ENCODE data around the gene FAM50A. TPM values are rescaled to one million over a fixed set of nuclear protein-coding genes. Genes with fewer than 3 reads are reported as not detected.
A peak's percentile ranks its signal among the peaks of the same experiment; 100 is the strongest.

Gene FAM50A
- total and polyA plus RNA-seq, 3 experiments from 2014 or later: 59.6 to 81.3 (median 79.5) TPM

DNA sequence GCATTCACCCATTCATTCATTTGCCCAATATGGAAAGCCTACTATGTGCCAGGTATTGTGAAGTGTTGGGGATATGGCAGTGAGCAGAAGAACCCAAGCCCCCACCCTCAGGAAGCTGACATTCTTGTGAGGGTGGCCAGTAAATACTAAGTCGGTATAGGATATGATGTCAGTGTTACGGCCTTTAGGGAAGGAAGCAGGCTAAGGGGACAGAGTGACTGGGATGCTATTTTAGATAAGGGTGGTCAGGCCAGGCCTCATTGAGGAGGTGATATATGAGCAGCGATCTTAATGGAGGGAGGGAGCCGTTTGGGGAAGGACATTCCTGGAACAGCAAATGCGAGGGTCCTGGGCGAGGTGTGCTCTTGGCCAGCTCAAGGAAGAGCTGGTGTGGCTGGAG lies 13.5 kb upstream of the FAM50A start:
- H3K9me3 Mint-ChIP-seq: no peaks in the 10 kb centered on the region
- CTCF ChIA-PET: no interaction called here
- H3K4me3 Mint-ChIP-seq: peak overlapping the region in 2 of 7 donors; percentile 29 to 92

DNA sequence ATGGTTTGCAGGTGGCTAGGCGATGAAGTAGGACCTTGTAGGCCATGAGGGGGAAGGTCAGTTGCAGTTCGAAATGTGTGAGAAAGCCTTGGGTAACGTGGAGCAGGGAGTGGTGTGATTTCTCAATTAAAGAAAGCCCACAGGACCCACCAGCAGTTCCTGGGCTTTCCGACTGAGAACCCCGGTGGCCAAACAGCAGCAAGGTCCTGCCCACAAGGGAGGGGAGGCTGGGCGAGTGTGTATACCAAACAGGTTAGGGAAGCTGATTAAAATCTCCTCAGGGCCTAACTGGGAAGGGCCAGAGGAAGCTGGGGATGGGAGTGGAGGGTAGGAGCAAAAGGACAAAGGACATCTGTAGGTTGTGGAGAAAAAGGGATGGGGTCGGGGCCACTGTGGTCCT lies 13.0 kb upstream of the FAM50A start:
- Histone ChIP-seq H3K27ac (ENCODE audit: low read depth, low read length) (no peak overlapping the region), H3K4me3 (ENCODE audit: low read length) (no peak overlapping the region), H3K4me1 (ENCODE audit: insufficient read depth, low read length) (peaks cover 15% of the 10 kb centered on the region), H3K9me3 (ENCODE audit: low read length) (no peaks in the 10 kb centered on the region), H3K27me3 (ENCODE audit: insufficient read depth, low read length, poor library complexity, severe bottlenecking) (no peaks in the 10 kb centered on the region), H3K36me3 (ENCODE audit: insufficient read depth, low read length) (no peaks in the 10 kb centered on the region)
- peaks cover 0 to 7% of the 10 kb centered on the region in 2 donors for H3K27me3 Mint-ChIP-seq
- H3K27ac Mint-ChIP-seq: peak overlapping the region in 6 of 8 donors; percentile 6 to 86 (median 58)
- H3K4me1 Mint-ChIP-seq: peaks cover 22 to 27% (median 22%) of the 10 kb centered on the region in 3 donors
- ChIA-PET POLR2A (no interaction called here), CTCF (no interaction called here)
- H3K4me3 Mint-ChIP-seq: peak overlapping the region in 1 of 7 donors; percentile 92
- H3K36me3 Mint-ChIP-seq: peaks cover 0 to 44% (median 0%) of the 10 kb centered on the region in 3 donors
- no peaks in the 10 kb centered on the region for H3K9me3 Mint-ChIP-seq
- no peak for DNase-seq

More for the DNA sequence above, 13.5 kb upstream of the FAM50A start:
- Mint-ChIP-seq H3K27me3 (peaks cover 0 to 6% of the 10 kb centered on the region in 2 donors), H3K36me3 (peaks cover 0 to 40% (median 0%) of the 10 kb centered on the region in 3 donors), H3K4me1 (peaks cover 21 to 26% (median 21%) of the 10 kb centered on the region in 3 donors), H3K27ac (peak overlapping the region in 7 of 8 donors; percentile 6 to 86 (median 39))
- H3K4me1 ChIP-seq (ENCODE audit: insufficient read depth, low read length): peaks cover 14% of the 10 kb centered on the region
- POLR2A ChIA-PET: interaction anchor here (0.6 kb wide), 2 partner anchors 27 to 33 kb away, joined by 4 to 9 read pairs; no protein-coding TSS in a partner anchor
- no peak for DNase-seq
- no peaks in the 10 kb centered on the region for H3K9me3 ChIP-seq (ENCODE audit: low read length)
- H3K4me3 ChIP-seq (ENCODE audit: low read length): no peak overlapping the region
- no peaks in the 10 kb centered on the region for H3K27me3 ChIP-seq (ENCODE audit: insufficient read depth, low read length, poor library complexity, severe bottlenecking)
- H3K36me3 ChIP-seq (ENCODE audit: insufficient read depth, low read length): no peaks in the 10 kb centered on the region
- no peak overlapping the region for H3K27ac ChIP-seq (ENCODE audit: low read depth, low read length)

DNA sequence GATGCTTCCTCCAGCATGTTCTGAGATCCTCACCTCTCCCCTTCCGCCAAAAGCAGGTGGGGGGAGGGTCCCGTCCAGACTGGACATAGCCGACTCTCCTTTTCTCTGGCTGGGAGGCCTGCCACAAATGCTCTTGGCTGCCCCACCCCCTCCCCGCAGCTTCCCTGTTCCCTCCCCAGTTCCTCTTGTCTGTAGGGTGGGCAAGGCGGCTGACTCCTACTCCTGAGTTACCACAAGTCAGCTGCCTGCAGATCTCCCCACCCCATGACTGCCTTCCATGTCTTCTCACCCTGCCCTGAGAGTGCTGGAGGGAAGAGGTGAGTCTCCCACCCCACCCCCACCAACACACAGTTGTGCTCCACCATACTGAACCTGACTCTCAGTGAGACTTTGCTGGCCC lies 12.6 kb upstream of the FAM50A start:
- no peak overlapping the region for H3K27ac ChIP-seq (ENCODE audit: low read depth, low read length)
- H3K4me1 ChIP-seq (ENCODE audit: insufficient read depth, low read length): peaks cover 20% of the 10 kb centered on the region
- H3K4me1 Mint-ChIP-seq: peaks cover 26 to 32% (median 26%) of the 10 kb centered on the region in 3 donors
- peak overlapping the region in 2 of 8 donors; percentile 23 to 29 for H3K27ac Mint-ChIP-seq
- ChIA-PET CTCF (no interaction called here), POLR2A (no interaction called here)
- H3K27me3 ChIP-seq (ENCODE audit: insufficient read depth, low read length, poor library complexity, severe bottlenecking): no peaks in the 10 kb centered on the region
- peaks cover 0 to 48% (median 0%) of the 10 kb centered on the region in 3 donors for H3K36me3 Mint-ChIP-seq
- no peak overlapping the region for H3K4me3 ChIP-seq (ENCODE audit: low read length)
- H3K27me3 Mint-ChIP-seq: peaks cover 0 to 9% of the 10 kb centered on the region in 2 donors
- no peaks in the 10 kb centered on the region for H3K9me3 Mint-ChIP-seq
- DNase-seq: no peak
- no peak overlapping the region for H3K4me3 Mint-ChIP-seq
- no peaks in the 10 kb centered on the region for H3K36me3 ChIP-seq (ENCODE audit: insufficient read depth, low read length)
- H3K9me3 ChIP-seq (ENCODE audit: low read length): no peaks in the 10 kb centered on the region

DNA sequence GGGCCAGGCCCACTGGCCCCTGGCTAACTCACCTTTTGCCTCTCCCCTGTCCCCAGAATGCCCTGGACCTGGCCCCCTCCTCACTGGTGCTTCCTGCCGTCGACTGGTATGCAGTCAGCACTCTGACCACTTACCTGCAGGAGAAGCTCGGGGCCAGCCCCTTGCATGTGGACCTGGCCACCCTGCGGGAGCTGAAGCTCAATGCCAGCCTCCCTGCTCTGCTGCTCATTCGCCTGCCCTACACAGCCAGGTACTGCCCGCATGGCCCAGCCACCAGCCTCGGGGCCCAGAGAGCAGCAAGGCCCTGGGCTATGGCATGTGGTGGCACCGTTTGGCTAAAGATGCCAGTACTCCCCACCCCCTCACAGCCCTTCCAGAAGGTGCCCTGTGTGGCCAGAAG lies 11.7 kb upstream of the FAM50A start:
- peaks cover 27 to 32% (median 27%) of the 10 kb centered on the region in 3 donors for H3K4me1 Mint-ChIP-seq
- H3K9me3 Mint-ChIP-seq: no peaks in the 10 kb centered on the region
- Histone ChIP-seq H3K36me3 (ENCODE audit: insufficient read depth, low read length) (no peaks in the 10 kb centered on the region), H3K4me3 (ENCODE audit: low read length) (no peak overlapping the region), H3K27me3 (ENCODE audit: insufficient read depth, low read length, poor library complexity, severe bottlenecking) (no peaks in the 10 kb centered on the region), H3K4me1 (ENCODE audit: insufficient read depth, low read length) (peaks cover 21% of the 10 kb centered on the region), H3K9me3 (ENCODE audit: low read length) (no peaks in the 10 kb centered on the region), H3K27ac (ENCODE audit: low read depth, low read length) (no peak overlapping the region)
- ChIA-PET CTCF (no interaction called here), POLR2A (interaction anchor here (0.5 kb wide), 1 partner anchor 339 kb away, joined by 5 read pairs; no protein-coding TSS in a partner anchor)
- no peak overlapping the region for H3K27ac Mint-ChIP-seq
- peaks cover 0 to 49% (median 0%) of the 10 kb centered on the region in 3 donors for H3K36me3 Mint-ChIP-seq
- no peak overlapping the region for H3K4me3 Mint-ChIP-seq
- H3K27me3 Mint-ChIP-seq: peaks cover 0 to 9% of the 10 kb centered on the region in 2 donors
- no peak for DNase-seq

DNA sequence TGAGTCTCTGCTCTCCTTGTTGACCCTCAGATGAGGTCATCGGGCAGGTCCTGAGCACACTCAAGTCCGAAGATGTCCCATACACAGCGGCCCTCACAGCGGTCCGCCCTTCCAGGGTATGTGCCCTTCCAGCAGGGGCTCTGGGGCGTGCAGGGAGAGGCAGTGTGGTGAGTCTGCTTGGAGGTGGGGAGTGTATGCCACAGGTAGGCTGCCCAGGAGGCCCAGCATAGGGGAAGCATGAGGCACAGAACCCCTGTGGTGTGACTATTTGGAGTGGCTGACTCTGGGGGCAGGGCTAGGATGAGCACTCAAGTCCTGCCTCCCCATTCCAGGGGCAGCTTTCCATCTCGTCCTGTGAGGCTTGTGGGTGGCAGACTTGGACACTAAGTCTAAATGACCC lies 10.3 kb upstream of the FAM50A start:
- Mint-ChIP-seq H3K27ac (peak overlapping the region in 2 of 8 donors; percentile 23 to 29), H3K27me3 (peaks cover 0 to 16% of the 10 kb centered on the region in 2 donors), H3K4me1 (peaks cover 26 to 34% (median 27%) of the 10 kb centered on the region in 3 donors), H3K36me3 (peaks cover 0 to 54% (median 0%) of the 10 kb centered on the region in 3 donors), H3K9me3 (no peaks in the 10 kb centered on the region), H3K4me3 (no peak overlapping the region)
- Histone ChIP-seq H3K27ac (ENCODE audit: low read depth, low read length) (no peak overlapping the region), H3K4me1 (ENCODE audit: insufficient read depth, low read length) (peaks cover 22% of the 10 kb centered on the region), H3K9me3 (ENCODE audit: low read length) (no peaks in the 10 kb centered on the region), H3K4me3 (ENCODE audit: low read length) (no peak overlapping the region), H3K27me3 (ENCODE audit: insufficient read depth, low read length, poor library complexity, severe bottlenecking) (no peaks in the 10 kb centered on the region), H3K36me3 (ENCODE audit: insufficient read depth, low read length) (no peaks in the 10 kb centered on the region)
- CTCF ChIA-PET: no interaction called here
- no peak for DNase-seq
- POLR2A ChIA-PET: no interaction called here

DNA sequence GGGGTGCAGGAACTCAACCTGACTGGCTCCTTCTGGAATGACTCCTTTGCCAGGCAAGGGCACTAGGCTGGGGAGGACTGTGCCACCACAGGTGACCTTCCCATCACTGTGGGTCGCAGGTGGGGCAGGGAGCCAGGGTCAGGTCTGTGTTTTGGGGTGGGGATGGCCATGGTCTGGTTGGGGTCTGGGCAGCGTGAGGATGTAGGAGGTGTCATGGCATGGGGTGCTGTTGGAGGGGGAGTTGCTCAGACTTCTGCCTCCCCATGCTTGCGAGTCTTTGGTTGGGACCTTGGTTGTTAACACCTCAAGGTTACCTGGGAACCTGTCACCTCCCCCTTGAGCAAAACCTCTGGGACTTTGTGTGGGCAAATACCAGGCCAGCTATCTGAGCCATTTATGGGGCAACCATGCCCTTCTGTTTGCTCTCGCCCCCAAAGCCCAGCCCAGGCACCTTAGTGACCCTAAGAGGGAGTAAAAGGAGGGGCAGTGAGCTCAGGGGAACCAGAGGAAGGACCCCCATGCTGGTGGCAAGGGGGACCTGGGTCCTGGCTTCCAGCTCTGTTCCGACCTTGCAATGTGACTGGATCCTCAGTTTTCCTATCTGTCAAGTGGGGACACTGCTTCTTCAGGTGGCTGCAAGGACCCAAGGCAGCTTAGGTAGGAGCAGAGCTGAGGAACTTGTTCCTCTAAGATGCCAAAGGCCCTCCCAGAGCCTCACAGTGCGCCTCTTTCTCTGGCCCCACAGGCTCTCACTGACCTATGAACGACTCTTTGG lies 9.4 kb upstream of the FAM50A start:
- H3K27me3 ChIP-seq (ENCODE audit: insufficient read depth, low read length, poor library complexity, severe bottlenecking): no peaks in the 10 kb centered on the region
- H3K4me1 Mint-ChIP-seq: peaks cover 20 to 32% (median 24%) of the 10 kb centered on the region in 3 donors
- peak overlapping the region in 2 of 8 donors; percentile 33 to 64 for H3K27ac Mint-ChIP-seq
- H3K9me3 ChIP-seq (ENCODE audit: low read length): no peaks in the 10 kb centered on the region
- H3K4me1 ChIP-seq (ENCODE audit: insufficient read depth, low read length): peaks cover 19% of the 10 kb centered on the region
- POLR2A ChIA-PET: interaction anchor here (1.2 kb wide), 1 partner anchor 22 kb away, joined by 3 read pairs; no protein-coding TSS in a partner anchor
- peak overlapping the region in 1 of 7 donors; percentile 61 for H3K4me3 Mint-ChIP-seq
- CTCF ChIA-PET: no interaction called here
- H3K9me3 Mint-ChIP-seq: no peaks in the 10 kb centered on the region
- H3K4me3 ChIP-seq (ENCODE audit: low read length): no peak overlapping the region
- peaks cover 0 to 57% (median 0%) of the 10 kb centered on the region in 3 donors for H3K36me3 Mint-ChIP-seq
- H3K27ac ChIP-seq (ENCODE audit: low read depth, low read length): no peak overlapping the region
- H3K36me3 ChIP-seq (ENCODE audit: insufficient read depth, low read length): no peaks in the 10 kb centered on the region
- no peak for DNase-seq
- H3K27me3 Mint-ChIP-seq: peaks cover 0 to 16% of the 10 kb centered on the region in 2 donors

DNA sequence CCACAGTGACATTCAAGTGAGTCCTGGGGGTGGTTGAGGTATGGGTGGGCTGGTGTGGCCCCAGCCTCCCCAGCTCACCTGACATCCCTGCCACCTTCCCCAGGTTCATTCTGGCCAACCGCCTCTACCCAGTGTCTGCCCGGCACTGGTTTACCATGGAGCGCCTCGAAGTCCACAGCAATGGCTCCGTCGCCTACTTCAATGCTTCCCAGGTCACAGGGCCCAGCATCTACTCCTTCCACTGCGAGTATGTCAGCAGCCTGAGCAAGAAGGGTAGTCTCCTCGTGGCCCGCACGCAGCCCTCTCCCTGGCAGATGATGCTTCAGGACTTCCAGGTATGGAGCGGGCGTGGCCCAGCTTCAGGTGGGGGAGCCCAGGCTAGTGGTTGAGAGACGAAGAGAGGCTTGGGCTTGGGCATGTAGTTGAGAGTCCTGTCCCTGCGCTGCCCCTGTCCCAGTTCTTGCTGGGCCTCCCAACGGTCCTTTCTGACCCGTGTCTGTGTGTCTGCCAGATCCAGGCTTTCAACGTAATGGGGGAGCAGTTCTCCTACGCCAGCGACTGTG lies 8.7 kb upstream of the FAM50A start:
- Mint-ChIP-seq H3K36me3 (peaks cover 0 to 61% (median 0%) of the 10 kb centered on the region in 3 donors), H3K27ac (peak overlapping the region in 3 of 8 donors; percentile 7 to 95 (median 33)), H3K4me3 (peak overlapping the region in 4 of 7 donors; percentile 16 to 61 (median 38)), H3K4me1 (peaks cover 17 to 30% (median 21%) of the 10 kb centered on the region in 3 donors), H3K27me3 (peaks cover 0 to 16% of the 10 kb centered on the region in 2 donors), H3K9me3 (no peaks in the 10 kb centered on the region)
- H3K9me3 ChIP-seq (ENCODE audit: low read length): no peaks in the 10 kb centered on the region
- H3K36me3 ChIP-seq (ENCODE audit: insufficient read depth, low read length): no peaks in the 10 kb centered on the region
- DNase-seq: no peak
- H3K4me3 ChIP-seq (ENCODE audit: low read length): no peak overlapping the region
- H3K27ac ChIP-seq (ENCODE audit: low read depth, low read length): no peak overlapping the region
- H3K4me1 ChIP-seq (ENCODE audit: insufficient read depth, low read length): peaks cover 17% of the 10 kb centered on the region
- no peaks in the 10 kb centered on the region for H3K27me3 ChIP-seq (ENCODE audit: insufficient read depth, low read length, poor library complexity, severe bottlenecking)
- ChIA-PET POLR2A (interaction anchor here (1.2 kb wide), 1 partner anchor 23 kb away, joined by 3 read pairs; no protein-coding TSS in a partner anchor), CTCF (no interaction called here)
